HG03103 (cell line): ENCODE measurements around the gene RNF212.
"Not testable (repeated sequence)": the region's sequence is repeated elsewhere in the genome, so short reads cannot be mapped to it uniquely, and the experiment has no call there.

Experiments
- ATAC-seq: cut with Tn5 transposase; IDR thresholded peaks from one replicate; pipeline ENCODE4 v1.9.1; 2021; ENCODE audit warnings: low read depth; ENCODE audit not compliant: unreplicated experiment

Gene RNF212

DNA sequence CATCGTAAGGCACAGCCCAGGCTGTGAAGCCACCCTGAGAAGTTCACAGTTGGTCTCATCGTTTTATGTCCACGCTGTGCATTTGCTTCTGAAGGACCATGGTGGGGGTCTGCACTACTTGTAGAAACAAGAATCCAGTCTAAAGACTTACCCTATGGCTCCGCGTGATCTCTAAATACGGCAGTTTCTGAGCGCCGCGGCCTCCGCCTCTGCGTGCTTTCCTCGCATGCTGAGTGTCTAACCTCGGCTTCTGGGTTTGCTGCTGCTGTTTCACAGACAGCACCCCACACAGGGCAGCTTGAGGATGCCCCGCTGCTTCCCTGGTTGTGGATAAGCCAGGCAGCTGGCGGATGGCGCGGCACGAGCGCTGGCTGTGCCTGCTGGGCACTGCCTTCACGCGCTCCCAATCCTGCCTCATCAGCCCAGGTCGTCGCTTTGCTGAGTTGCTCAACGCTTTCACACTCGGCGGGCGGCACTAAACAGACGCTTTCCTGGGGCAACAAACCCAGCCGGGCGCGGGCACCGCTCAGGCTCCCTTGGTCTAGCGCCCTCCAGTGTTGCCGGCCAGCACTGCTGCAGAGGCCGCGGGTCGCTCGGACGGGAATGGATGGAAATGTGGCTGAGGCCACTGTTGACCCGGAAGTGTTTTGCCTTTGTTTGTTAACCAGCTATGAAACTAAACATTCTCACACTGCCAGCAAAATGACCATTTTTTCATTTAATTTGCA is 62.7 kb downstream of the RNF212 start:
- ATAC-seq = no peak

GRCh38 chr4:1049591-1049905 is 63.8 kb downstream of the RNF212 start:
- ATAC-seq = no peak

DNA sequence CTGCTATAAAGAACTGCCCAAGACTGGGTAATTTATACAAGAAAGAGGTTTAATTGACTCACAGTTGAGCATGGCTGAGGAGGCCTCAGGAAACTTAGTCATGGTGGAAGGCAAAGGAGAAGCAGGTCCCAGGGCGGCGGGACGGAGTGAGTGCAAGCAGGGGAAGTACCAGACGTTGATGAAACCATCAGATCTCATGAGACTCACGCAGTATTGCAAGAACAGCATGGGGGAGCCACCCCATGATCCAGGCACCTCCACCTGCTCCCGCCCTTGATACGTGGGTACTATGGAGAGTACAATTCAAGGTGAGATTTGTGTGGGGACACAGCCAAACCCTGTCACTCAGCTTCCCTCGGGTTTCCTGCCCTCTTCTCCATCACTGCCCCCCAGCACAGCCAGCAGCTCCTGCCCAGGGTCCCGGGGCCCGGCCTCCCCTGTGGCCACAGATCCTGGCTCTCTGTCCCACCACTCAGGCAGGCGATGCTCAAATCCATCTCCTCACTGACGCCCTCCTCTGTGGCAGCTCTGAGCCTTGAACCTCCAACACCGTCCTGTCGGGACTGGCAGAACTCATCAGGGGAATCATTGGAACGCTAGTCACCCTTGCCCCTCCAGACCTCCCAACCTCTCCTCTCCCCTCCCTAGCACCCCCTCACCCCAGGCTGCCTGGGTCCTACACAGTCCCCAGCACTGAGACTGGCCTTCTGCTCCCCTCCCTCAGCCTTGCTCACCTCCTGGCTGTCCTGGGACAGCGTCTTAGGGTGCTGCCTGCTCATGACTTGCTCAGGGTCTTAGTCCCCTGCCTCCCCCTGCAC is 64.4 kb downstream of the RNF212 start:
- no peak for ATAC-seq

DNA sequence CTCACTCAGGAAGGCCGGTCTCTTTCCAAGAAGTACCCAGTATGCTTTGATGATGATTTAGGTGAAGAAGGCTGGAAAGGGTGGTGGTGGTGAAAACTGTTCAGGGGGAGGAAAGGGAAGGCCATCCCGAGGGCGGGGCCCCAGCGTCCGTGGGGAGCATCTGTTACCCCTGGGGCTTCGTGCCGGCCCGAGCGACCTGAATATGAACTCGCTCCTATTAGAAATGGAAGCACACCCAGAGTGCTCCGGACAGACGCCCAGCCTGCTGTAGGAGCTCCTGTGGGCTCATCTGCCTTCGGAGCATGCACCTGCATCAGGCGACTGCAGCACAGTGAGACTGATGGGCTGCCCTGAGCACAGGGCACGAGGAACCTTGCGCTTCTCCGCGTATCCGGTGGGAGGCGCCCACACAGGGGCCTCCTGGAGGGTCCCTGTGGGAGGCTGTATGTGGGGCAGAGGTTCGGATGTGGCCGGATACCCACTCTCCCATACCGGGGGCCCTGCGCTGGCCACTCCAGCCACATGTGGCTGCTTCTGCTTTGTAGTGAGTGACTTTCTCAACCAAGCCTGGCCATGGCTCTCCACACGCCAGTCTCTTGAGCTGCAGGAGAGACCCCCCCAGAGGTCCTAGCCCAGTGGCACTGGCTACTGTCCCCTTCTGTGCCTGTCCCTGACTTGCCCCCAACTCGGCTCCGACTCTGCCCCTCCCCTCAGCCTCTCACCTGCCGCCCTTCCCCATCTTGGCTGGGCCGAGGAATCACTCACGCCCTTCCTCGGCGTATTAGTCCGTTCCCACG is 65.2 kb downstream of the RNF212 start:
- no peak for ATAC-seq

DNA sequence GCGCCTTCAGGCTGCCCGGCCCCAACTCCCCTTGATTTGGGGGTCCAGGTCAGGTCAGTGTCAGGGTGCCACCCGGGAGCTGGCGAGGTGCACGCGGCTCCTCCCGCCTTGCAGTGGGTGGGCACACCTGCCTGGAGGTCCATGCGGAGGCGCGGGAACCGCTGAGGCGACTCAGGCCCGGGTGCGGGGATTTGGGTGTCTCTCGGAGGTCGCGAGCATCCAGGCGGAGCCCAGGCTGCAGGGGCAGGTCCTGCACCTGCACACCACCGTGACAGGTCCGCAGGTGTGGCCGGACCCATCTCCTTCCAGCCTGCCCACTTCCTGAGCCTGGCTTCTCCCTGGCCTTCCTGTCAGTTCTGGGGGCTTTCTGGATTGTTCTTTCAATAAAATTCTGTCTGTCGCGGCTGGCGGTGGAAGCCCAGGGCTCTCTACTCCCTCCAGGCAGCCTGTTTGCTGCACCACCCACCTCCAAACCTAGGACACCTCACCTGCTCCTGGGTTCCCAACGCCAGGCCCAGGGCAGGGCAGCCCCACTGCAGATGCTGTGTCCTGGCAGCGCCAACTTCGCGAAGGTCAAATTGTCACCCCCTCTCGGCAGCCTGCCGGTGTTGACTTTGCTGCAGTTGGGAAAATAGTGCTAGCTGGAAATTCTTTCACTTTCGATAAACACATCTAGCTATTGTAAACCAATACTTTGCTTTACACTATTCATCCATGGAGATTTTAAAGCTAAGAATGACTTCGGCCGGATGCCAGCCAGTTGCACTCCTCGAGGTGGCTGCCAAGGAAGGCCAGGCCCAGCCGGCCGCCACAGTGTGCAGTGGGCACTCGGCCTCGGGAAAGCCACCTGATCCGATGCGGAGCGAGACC is 66.0 kb downstream of the RNF212 start:
- ATAC-seq = no peak

GRCh38 chr4:1046581-1047011 is 66.8 kb downstream of the RNF212 start:
- not testable (repeated sequence) for ATAC-seq

DNA sequence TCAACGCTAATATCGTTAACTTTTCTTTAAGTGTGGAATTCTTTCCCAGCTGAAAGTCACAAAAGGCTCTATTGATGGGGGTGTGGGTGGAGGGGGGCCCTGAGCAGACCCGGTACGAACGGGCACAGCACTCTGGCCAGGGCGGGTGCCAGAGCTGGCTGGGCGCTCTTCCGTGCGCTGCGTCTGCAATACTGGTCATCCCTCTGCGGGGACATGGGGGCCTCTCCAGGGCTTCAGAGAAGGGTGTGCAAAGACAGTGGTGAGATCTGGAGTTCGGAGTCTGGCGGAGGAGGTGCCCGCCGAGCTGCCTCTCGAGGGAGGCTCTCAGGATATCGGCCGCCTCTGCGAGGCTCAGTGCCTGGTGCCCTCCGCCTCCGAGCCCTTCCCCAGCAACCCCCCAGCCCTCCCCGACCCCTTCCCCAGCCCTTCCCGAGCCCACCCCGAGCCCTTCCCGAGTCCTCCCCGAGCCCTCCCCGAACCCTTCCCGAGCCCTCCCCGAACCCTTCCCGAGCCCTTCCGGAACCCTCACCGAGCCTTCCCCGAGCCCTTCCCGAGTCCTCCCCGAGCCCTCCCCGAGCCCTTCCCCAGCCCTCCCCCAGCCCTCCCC is 67.7 kb downstream of the RNF212 start:
- no peak for ATAC-seq

GRCh38 chr4:1045193-1045594 is 68.2 kb downstream of the RNF212 start:
- no peak for ATAC-seq

DNA sequence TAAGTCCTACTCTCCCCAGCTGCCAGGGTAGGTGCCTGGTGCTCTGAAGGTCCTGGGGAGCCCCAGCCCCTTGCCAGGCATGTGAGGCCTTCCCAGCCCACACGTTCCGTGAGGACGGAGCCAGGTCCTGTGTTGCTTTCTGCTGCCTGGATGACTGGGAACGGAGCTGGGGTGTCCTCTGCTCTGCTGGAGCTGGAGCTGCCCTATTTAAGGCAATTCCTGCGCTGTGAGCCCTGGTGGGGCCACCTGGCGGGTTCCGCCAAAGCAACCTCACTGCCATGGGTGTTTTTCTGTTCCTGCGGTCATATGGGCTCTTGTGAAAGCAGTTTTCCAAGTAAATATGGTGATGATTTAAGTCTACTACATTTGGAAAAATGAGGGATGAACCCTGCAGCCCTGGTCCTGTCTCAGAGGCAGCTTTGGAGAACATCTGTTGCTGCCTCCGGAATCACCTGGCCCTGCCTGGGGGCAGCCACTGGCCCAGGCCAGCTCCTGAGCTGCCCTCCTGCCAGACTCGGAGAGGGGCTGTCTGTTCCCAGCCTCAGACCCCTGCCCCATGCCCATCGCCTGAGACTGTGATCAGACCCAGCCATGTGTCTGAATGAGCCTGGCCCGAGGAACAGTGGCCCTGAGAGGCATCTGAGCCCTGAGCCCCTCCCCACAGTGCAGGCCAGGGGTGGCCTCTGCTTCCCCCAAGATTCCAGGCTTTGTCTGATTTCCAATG is 68.7 kb downstream of the RNF212 start:
- ATAC-seq = no peak

DNA sequence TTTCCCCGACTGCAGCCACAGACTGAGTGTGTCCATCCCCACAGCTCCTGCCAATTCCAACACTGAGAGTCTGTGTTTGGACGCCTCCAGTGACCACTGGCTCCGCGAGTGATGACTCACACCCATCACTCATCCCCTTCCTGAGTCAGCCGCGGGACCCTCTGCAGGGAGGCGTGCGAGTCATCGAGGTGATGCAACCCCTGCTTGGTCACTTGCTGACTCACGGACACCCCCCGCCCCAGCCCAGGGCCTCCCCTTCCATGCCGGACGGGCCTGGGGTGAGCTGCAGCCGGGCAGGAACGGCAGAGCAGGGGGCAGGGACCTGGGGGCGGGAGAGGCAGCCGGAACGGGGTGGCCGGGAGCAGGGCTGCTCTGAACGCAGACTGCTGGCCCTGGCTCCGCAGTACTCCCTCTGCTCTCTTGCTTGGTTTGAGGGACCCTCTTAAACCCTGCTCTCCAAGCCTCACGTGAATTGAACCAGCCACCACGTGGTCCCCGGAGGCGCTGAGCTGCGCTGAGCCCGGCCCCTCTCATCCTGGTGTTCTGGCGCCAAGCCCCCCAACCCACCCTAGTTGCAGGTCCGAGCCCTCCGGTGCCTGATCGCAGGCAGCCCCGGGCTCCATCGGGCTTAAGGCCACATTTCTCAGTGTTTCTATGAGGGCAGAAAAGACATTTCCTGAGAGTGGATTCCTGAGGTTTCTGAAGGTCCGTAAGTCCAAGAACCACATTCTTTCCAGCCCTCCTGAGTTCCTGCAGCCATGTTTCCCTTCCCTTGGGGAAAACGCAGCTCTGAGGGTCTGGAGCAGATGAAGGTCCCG is 69.5 kb downstream of the RNF212 start:
- no peak for ATAC-seq

- ATAC-seq = no peak
Observed at GRCh38 chr4:1043162-1043561, 70.2 kb downstream of the RNF212 start.

- no peak for ATAC-seq
Observed at GRCh38 chr4:1042352-1043055, 70.9 kb downstream of the RNF212 start.

GRCh38 chr4:1041936-1042330 is 71.4 kb downstream of the RNF212 start:
- no peak for ATAC-seq

DNA sequence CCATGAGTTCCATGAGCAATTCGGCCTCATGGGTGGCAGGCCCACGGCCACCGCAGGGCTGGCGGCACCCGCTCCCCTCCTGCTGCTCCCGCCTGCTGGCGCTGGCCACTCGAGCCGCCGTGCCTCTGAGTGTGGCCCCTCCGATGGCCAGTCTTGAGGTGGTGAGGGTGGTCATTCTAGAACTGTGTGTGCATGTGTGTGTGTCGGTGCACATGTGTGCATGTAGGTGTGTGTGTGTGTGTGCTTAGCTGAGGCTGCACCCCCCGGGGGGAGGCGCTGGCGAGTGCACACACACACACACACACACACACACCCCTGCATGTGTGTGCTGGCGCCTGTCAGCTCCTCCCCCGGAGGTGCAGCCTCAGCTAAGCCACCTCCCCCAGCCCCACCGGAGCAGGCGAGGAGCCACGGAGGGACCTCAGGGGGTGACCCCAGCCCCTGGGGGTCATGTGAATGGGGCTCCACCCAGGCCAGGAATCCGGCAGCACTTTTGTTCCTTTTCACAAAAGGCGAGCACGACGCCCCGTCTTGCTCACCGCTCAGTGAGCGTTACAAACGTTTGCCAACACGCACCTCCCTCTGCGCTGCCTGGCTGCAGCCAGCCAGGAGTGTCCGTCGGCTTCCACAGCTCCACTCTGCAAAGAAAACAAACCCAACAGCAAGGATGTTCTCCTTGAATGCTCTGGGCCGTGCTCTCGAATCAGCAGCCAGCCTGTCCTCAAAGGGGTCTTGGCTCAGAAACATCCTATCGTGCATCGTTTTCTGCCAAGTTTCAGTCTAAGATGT is 72.0 kb downstream of the RNF212 start:
- no peak for ATAC-seq

GRCh38 chr4:1040344-1041146 is 72.8 kb downstream of the RNF212 start:
- ATAC-seq = no peak
